SK-N-SH (cell line): ENCODE results near the gene FAM53A. TPM values are rescaled to one million over a fixed set of nuclear protein-coding genes. Genes with fewer than 3 reads are reported as not detected.

Source experiments
- CTCF ChIA-PET: fragments of 300-600, 350-600 bp; formaldehyde crosslinking; extraction: SDS; loops from one replicate; lab custom pipeline; 2021; lab: Yijun Ruan, JAX
- POLR2A ChIA-PET: fragments of 350-600 bp; sonication (Branson Sonifier 250); formaldehyde crosslinking; extraction: SDS; loops from one replicate; lab custom pipeline; 2020; ENCODE audit warnings: antibody characterized with exemption, inconsistent platforms; lab: Yijun Ruan, JAX
- DNase-seq: peaks from one replicate; pipeline ENCODE4 v3.0.0; 2012
- H2AFZ ChIP-seq: fragments of 200-600 bp; sonication (generic); 2 replicates; pipeline ENCODE4 v1.8.1; 2016; ENCODE audit warnings: antibody characterized with exemption, mild to moderate bottlenecking, low read depth
- H3F3A ChIP-seq: fragments of 200-600 bp; sonication (generic); replicated peaks from 2 replicates; pipeline ENCODE3; 2016; ENCODE audit warnings: antibody characterized with exemption, mild to moderate bottlenecking; ENCODE audit not compliant: insufficient read depth
- H3K27ac ChIP-seq, 2 experiments: fragments of 200-500 bp in 1 of 2; fragments of 200-600 bp in 1 of 2; sonication (Bioruptor generic) in 1 of 2; sonication (generic), shearing (Covaris generic) in 1 of 2; 2 replicates each; pipeline versions ENCODE4 v1.5.1 to v1.6.1; 2014 to 2016; ENCODE audit warnings: low read depth in 2 of 2, inconsistent platforms in 1 of 2, low read length in 1 of 2, mild to moderate bottlenecking in 1 of 2, mixed read lengths in 1 of 2
- H3K27me3 ChIP-seq: fragments of 200-600 bp; sonication (generic), shearing (Covaris generic); 2 replicates; pipeline ENCODE4 v1.6.1; 2016; ENCODE audit warnings: mixed run types; ENCODE audit not compliant: insufficient read depth
- H3K36me3 ChIP-seq, 2 experiments: fragments of 200-500 bp in 1 of 2; fragments of 200-600 bp in 1 of 2; sonication (Bioruptor generic) in 1 of 2; sonication (generic) in 1 of 2; replicated peaks in 1 of 2; 2 replicates each; pipeline versions ENCODE3 to v1.5.1; 2014 to 2016; ENCODE audit warnings: low read length in 1 of 2, mild to moderate bottlenecking in 1 of 2; ENCODE audit not compliant: insufficient read depth in 2 of 2, control insufficient read depth in 1 of 2
- H3K4me1 ChIP-seq, 2 experiments: fragments of 200-500 bp in 1 of 2; fragments of 200-600 bp in 1 of 2; sonication (Bioruptor generic) in 1 of 2; sonication (generic), shearing (Covaris generic) in 1 of 2; 2 replicates each; pipeline versions ENCODE4 v1.5.1 to v1.6.1; 2014 to 2016; ENCODE audit warnings: low read depth in 1 of 2, low read length in 1 of 2, mixed run types in 1 of 2; ENCODE audit not compliant: insufficient read depth in 2 of 2, control insufficient read depth in 1 of 2
- H3K4me2 ChIP-seq: fragments of 200-600 bp; sonication (generic), shearing (Covaris generic); 2 replicates; pipeline ENCODE4 v1.6.1; 2017; ENCODE audit warnings: mixed run types
- H3K4me3 ChIP-seq, 2 experiments: fragments of 200-500 bp in 1 of 2; fragments of 200-600 bp in 1 of 2; sonication (Bioruptor generic) in 1 of 2; sonication (generic), shearing (Covaris generic) in 1 of 2; 2 replicates each; pipeline versions ENCODE4 v1.5.1 to v1.8.1; 2014 to 2016; ENCODE audit warnings: low read depth in 2 of 2, inconsistent platforms in 1 of 2, low read length in 1 of 2, mild to moderate bottlenecking in 1 of 2, mixed read lengths in 1 of 2, moderate library complexity in 1 of 2
- H3K79me2 ChIP-seq: fragments of 200-600 bp; sonication (generic); 2 replicates; pipeline ENCODE4 v1.8.1; 2017; ENCODE audit warnings: mild to moderate bottlenecking; ENCODE audit not compliant: insufficient read depth
- H3K9ac ChIP-seq: fragments of 200-600 bp; sonication (generic); 2 replicates; pipeline ENCODE4 v1.6.1; 2017; ENCODE audit warnings: mixed run types
- H3K9me2 ChIP-seq: fragments of 200-600 bp; sonication (generic); 2 replicates; pipeline ENCODE4 v1.6.1; 2017; ENCODE audit warnings: mixed run types
- H3K9me3 ChIP-seq: fragments of 200-600 bp; sonication (generic); 2 replicates; pipeline ENCODE4 v1.6.1; 2017; ENCODE audit warnings: mixed run types, mild to moderate bottlenecking, moderate library complexity
- H4K20me1 ChIP-seq: fragments of 200-600 bp; sonication (generic); 2 replicates; pipeline ENCODE4 v1.6.1; 2017; ENCODE audit warnings: mild to moderate bottlenecking, mixed run types; ENCODE audit not compliant: insufficient read depth
- EP300 ChIP-seq, 2 experiments: IDR thresholded peaks; 2 replicates each; pipeline versions ENCODE4 v1.4.0 to v1.6.1; 2012; ENCODE audit warnings: borderline replicate concordance in 1 of 2, low read depth in 1 of 2, low read length in 1 of 2
- EZH2phosphoT487 ChIP-seq: fragments of 200-600 bp; sonication (generic); IDR thresholded peaks from 2 replicates; pipeline ENCODE4 v1.6.1; 2017; ENCODE audit warnings: low read depth, mixed run types, mild to moderate bottlenecking, antibody characterized with exemption, moderate library complexity, borderline replicate concordance
- FOXJ3 ChIP-seq: sonication (generic); formaldehyde crosslinking; IDR thresholded peaks from 2 replicates; pipeline ENCODE4 v1.5.1; 2020; ENCODE audit warnings: mild to moderate bottlenecking, missing genetic modification reagents
- GABPA ChIP-seq: IDR thresholded peaks from 2 replicates; pipeline ENCODE4 v1.4.0; 2012; ENCODE audit warnings: low read depth, mild to moderate bottlenecking
- IRF3 ChIP-seq: fragments of 150-350 bp; IDR thresholded peaks from 2 replicates; pipeline ENCODE4 v1.6.1; 2016; ENCODE audit warnings: mild to moderate bottlenecking, low read depth, low read length
- JUND ChIP-seq: IDR thresholded peaks from 2 replicates; pipeline ENCODE4 v1.4.0; 2012
- MEF2A ChIP-seq: IDR thresholded peaks from 2 replicates; pipeline ENCODE4 v1.4.0; 2012; ENCODE audit warnings: low read depth, borderline replicate concordance
- RXRA ChIP-seq: IDR thresholded peaks from 2 replicates; pipeline ENCODE4 v1.4.0; 2012; ENCODE audit warnings: low read depth, mild to moderate bottlenecking, borderline replicate concordance
- SMC3 ChIP-seq: IDR thresholded peaks from 2 replicates; pipeline ENCODE4 v1.6.1; 2012; ENCODE audit warnings: low read depth, low read length, improper control_type of control experiment
- TCF12 ChIP-seq: IDR thresholded peaks from 2 replicates; pipeline ENCODE4 v1.4.0; 2012
- TEAD4 ChIP-seq: IDR thresholded peaks from 2 replicates; pipeline ENCODE4 v1.4.0; 2012; ENCODE audit warnings: mild to moderate bottlenecking, borderline replicate concordance; ENCODE audit not compliant: insufficient read depth
- USF2 ChIP-seq: fragments of 150-350 bp; IDR thresholded peaks from 2 replicates; pipeline ENCODE4 v1.6.1; 2017; ENCODE audit warnings: antibody characterized with exemption, low read length, low read depth, borderline replicate concordance
- WGBS: methylation state at CpG from one replicate; pipeline ENCODE4 v1.1.6; 2017; ENCODE audit warnings: low lambda C conversion rate; 5-methylcytosine and 5-hydroxymethylcytosine counted together
- polyA plus RNA-seq, 3 experiments: library from polyadenylated mRNA; depleted of rRNA; stranded (reverse); fragments of >200 nt; gene quantifications; 2 replicates each; pipeline ENCODE4 v1.2.3, GENCODE V29; 2012
- TF ChIP-seq, protein P1 (sequence below): IDR thresholded peaks from 2 replicates; pipeline ENCODE4 v1.4.0; 2012; ENCODE audit warnings: low read depth

The FAM53A gene
- polyA plus RNA-seq, 1 of the 3 experiments (the other 2 are of a cell fraction), result 7.6 TPM

DNA sequence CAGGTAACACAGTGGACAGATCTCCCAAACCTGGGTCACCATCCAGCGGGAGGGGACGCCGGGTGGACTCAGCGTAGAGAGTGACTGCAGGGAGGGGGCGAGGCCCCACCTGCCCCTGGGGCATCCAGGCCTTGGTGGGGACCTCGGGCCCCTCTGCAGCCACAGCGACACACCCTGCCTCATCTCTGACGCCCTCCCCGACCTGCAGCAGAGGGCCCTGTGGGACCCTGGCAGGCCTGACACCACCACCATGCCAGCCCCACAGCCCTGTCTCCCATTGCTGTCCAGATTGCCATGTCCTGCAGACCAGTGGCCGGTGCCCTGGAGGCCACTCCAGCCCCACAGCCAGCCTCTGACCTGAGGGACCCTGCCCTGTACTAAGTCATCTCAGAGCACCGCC is 45.2 kb downstream of the FAM53A start:
- Histone ChIP-seq H3F3A (no peaks in the 10 kb centered on the region), H2AFZ (no peak overlapping the region), H3K4me2 (no peak overlapping the region), H3K27me3 (no peaks in the 10 kb centered on the region), H3K36me3 (no peaks in the 10 kb centered on the region), H3K4me3 (no peak overlapping the region), H3K9me2 (no peaks in the 10 kb centered on the region), H3K27ac (no peak overlapping the region), H3K79me2 (no peaks in the 10 kb centered on the region), H4K20me1 (no peaks in the 10 kb centered on the region), H3K9ac (no peak overlapping the region), H3K9me3 (no peaks in the 10 kb centered on the region), H3K4me1 (peaks cover 0 to 4% of the 10 kb centered on the region in 2 experiments; a peak in 1 of 4 replicates)
- 100% methylated on average over 1 of the region's 11 CpGs for WGBS
- DNase-seq, result no peak
- CTCF ChIA-PET, result interaction anchor here (1.8 kb wide), 1 partner anchor 10 kb away, joined by 10 read pairs; no protein-coding TSS in a partner anchor
- no peak for TF ChIP-seq FOXJ3 (CRISPR knock-in tag)
- no peak for TF ChIP-seq USF2
- no peak for TF ChIP-seq IRF3
- no peak for TF ChIP-seq EZH2phosphoT487
- no peak for TF ChIP-seq JUND
- no peak for TF ChIP-seq EP300 (IDR thresholded peaks at IDR 0.05; ENCODE audit: borderline replicate concordance in 1 of 2, low read depth in 1 of 2, low read length in 1 of 2)
- TF ChIP-seq SMC3, result no peak
- TF ChIP-seq TEAD4, result no peak
- TF ChIP-seq GABPA, result no peak
- no peak for TF ChIP-seq TCF12
- TF ChIP-seq, protein P1, sequence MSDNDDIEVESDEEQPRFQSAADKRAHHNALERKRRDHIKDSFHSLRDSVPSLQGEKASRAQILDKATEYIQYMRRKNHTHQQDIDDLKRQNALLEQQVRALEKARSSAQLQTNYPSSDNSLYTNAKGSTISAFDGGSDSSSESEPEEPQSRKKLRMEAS, result no peak
- no peak for TF ChIP-seq MEF2A
- POLR2A ChIA-PET, result no interaction called here

GRCh38 chr4:1638272-1638598 is 45.9 kb downstream of the FAM53A start:
- no peaks in the 10 kb centered on the region for H3K27me3 ChIP-seq
- CTCF ChIA-PET, result interaction anchor here (1.1 kb wide), 1 partner anchor 9 kb away, joined by 8 read pairs; no protein-coding TSS in a partner anchor
- no peaks in the 10 kb centered on the region for H3K9me3 ChIP-seq

More at GRCh38 chr4:1638272-1638598, 45.9 kb downstream of the FAM53A start:
- H3K79me2 ChIP-seq, result no peaks in the 10 kb centered on the region
- H3K9ac ChIP-seq, result no peak overlapping the region
- H3K4me3 ChIP-seq, result no peak overlapping the region
- no peak for DNase-seq
- POLR2A ChIA-PET, result no interaction called here
- no peaks in the 10 kb centered on the region for H4K20me1 ChIP-seq
- no peak overlapping the region for H3K27ac ChIP-seq
- H3K36me3 ChIP-seq, result no peaks in the 10 kb centered on the region
- TF ChIP-seq RXRA, result no peak
- H3K4me1 ChIP-seq, result peaks cover 0 to 4% of the 10 kb centered on the region in 2 experiments; a peak in 1 of 4 replicates
- H3K9me2 ChIP-seq, result no peaks in the 10 kb centered on the region
- no peak overlapping the region for H2AFZ ChIP-seq
- no peak overlapping the region for H3K4me2 ChIP-seq
- 89% methylated on average over 3 of the region's 10 CpGs for WGBS
- no peaks in the 10 kb centered on the region for H3F3A ChIP-seq
